ENCODE data around the gene RHOXF1. TPM values are rescaled to one million over a fixed set of nuclear protein-coding genes. Genes with fewer than 3 reads are reported as not detected.
"Not testable (repeated sequence)": the region's sequence is repeated elsewhere in the genome, so short reads cannot be mapped to it uniquely, and the experiment has no call there.

The RHOXF1 gene
- total RNA-seq, 1 experiment from 2014 or later, result 0.41 TPM

DNA sequence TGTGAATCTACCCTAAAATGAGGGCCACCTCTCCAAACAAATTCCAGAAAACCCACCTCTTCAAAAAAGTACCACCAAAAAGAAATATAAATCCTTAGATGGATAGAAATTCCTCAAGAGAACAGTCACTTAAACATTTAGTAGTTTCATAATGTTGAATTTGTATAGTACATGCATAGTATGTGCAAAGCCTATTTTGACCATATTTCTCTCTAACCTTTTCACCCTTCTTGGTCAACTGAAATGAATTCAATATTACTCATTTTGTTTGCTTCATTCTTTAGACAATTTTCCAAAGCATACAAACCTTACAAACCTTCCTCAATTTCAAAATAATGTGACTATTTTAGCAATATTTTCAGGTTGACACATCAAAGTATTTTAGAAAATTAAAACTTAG is 4.1 kb downstream of the RHOXF1 start:
- in situ Hi-C loops (cut with HindIII; ENCODE audit: low pct_unique_long_range_greater_than_20kb, low sequenced_read_pairs), result no loop called here
- BruUV-seq (replicated peaks), result no TSS peak

DNA sequence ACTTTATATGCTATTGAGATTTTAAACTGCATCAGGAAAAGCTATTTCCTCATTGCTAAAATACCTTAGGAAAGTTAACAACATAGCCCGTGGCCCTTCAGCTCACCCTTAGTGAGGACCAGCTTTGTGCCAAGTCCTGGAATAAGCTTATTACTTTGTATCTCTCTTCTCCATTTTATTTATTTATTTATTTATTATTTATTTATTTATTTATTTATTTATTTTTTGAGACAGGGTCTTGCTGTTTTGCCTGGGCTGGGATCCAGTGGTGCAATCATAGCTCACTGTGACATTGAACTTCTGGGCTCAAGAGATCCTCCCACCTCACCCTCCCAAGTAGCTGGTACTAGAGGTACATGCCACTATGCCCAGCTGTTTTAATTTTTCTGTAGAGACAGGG is 6.3 kb downstream of the RHOXF1 start:
- Histone ChIP-seq H3K36me3 (ENCODE audit: control insufficient read depth, insufficient read depth, low read length) (no peaks in the 10 kb centered on the region), H3K9me3 (ENCODE audit: control insufficient read depth, insufficient read depth, low read depth, low read length) (no peaks in the 10 kb centered on the region), H3K4me1 (ENCODE audit: control insufficient read depth, insufficient read depth, low read length) (no peaks in the 10 kb centered on the region), H3K4me3 (ENCODE audit: low read depth in 2 of 2, low read length in 2 of 2) (no peak overlapping the region), H3K27me3 (ENCODE audit: control insufficient read depth, insufficient read depth, low read length) (no peaks in the 10 kb centered on the region), H3K27ac (ENCODE audit: low read length) (no peak overlapping the region)
- ATAC-seq, result no peak
- CTCF ChIA-PET, result interaction anchor here (0.6 kb wide), 1 partner anchor 229 kb away, joined by 3 read pairs; no protein-coding TSS in a partner anchor
- intact Hi-C loops (cut with micrococcal nuclease; ENCODE audit: unreplicated experiment), result no loop called here
- no TSS peak for BruUV-seq (replicated peaks)
- no peak for DNase-seq (ENCODE audit: low read depth, low spot score)
- POLR2A ChIA-PET, result no interaction called here
- in situ Hi-C loops (cut with HindIII; ENCODE audit: low pct_unique_long_range_greater_than_20kb, low sequenced_read_pairs), result no loop called here
- TF ChIP-seq POLR2AphosphoS5 (IDR thresholded peaks at IDR 0.05; ENCODE audit: low read depth, low read length) (no peak), TCF7L2 (IDR thresholded peaks at IDR 0.05; ENCODE audit: low read depth, low read length) (no peak), CTCF (IDR thresholded peaks at IDR 0.05) (no peak), SIN3A (IDR thresholded peaks at IDR 0.05; ENCODE audit: borderline replicate concordance, insufficient read depth, low read depth, low read length) (no peak)
- TF ChIP-seq, protein P1, sequence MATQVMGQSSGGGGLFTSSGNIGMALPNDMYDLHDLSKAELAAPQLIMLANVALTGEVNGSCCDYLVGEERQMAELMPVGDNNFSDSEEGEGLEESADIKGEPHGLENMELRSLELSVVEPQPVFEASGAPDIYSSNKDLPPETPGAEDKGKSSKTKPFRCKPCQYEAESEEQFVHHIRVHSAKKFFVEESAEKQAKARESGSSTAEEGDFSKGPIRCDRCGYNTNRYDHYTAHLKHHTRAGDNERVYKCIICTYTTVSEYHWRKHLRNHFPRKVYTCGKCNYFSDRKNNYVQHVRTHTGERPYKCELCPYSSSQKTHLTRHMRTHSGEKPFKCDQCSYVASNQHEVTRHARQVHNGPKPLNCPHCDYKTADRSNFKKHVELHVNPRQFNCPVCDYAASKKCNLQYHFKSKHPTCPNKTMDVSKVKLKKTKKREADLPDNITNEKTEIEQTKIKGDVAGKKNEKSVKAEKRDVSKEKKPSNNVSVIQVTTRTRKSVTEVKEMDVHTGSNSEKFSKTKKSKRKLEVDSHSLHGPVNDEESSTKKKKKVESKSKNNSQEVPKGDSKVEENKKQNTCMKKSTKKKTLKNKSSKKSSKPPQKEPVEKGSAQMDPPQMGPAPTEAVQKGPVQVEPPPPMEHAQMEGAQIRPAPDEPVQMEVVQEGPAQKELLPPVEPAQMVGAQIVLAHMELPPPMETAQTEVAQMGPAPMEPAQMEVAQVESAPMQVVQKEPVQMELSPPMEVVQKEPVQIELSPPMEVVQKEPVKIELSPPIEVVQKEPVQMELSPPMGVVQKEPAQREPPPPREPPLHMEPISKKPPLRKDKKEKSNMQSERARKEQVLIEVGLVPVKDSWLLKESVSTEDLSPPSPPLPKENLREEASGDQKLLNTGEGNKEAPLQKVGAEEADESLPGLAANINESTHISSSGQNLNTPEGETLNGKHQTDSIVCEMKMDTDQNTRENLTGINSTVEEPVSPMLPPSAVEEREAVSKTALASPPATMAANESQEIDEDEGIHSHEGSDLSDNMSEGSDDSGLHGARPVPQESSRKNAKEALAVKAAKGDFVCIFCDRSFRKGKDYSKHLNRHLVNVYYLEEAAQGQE (IDR thresholded peaks at IDR 0.05; ENCODE audit: insufficient read depth in 1 of 2, low read depth in 2 of 2, low read length in 1 of 2), result no peak

More for the DNA sequence above, 4.1 kb downstream of the RHOXF1 start:
- DNase-seq (ENCODE audit: low read depth, low spot score), result no peak
- intact Hi-C loops (cut with micrococcal nuclease; ENCODE audit: unreplicated experiment), result no loop called here
- H3K27ac ChIP-seq (ENCODE audit: low read length), result no peak overlapping the region
- no peak overlapping the region for H3K4me3 ChIP-seq (ENCODE audit: low read depth in 2 of 2, low read length in 2 of 2)
- H3K27me3 ChIP-seq (ENCODE audit: control insufficient read depth, insufficient read depth, low read length), result no peaks in the 10 kb centered on the region
- no peak for ATAC-seq
- H3K9me3 ChIP-seq (ENCODE audit: control insufficient read depth, insufficient read depth, low read depth, low read length), result no peaks in the 10 kb centered on the region
- ChIA-PET CTCF (no interaction called here), POLR2A (no interaction called here)
- TF ChIP-seq SIN3A (IDR thresholded peaks at IDR 0.05; ENCODE audit: borderline replicate concordance, insufficient read depth, low read depth, low read length), result no peak
- TF ChIP-seq, protein P1 (IDR thresholded peaks at IDR 0.05; ENCODE audit: insufficient read depth in 1 of 2, low read depth in 2 of 2, low read length in 1 of 2), result no peak
- no peak for TF ChIP-seq POLR2AphosphoS5 (IDR thresholded peaks at IDR 0.05; ENCODE audit: low read depth, low read length)
- TF ChIP-seq TCF7L2 (IDR thresholded peaks at IDR 0.05; ENCODE audit: low read depth, low read length), result no peak
- TF ChIP-seq CTCF (IDR thresholded peaks at IDR 0.05), result no peak
- no peaks in the 10 kb centered on the region for H3K36me3 ChIP-seq (ENCODE audit: control insufficient read depth, insufficient read depth, low read length)
- H3K4me1 ChIP-seq (ENCODE audit: control insufficient read depth, insufficient read depth, low read length), result no peaks in the 10 kb centered on the region

- H3K27me3 ChIP-seq (ENCODE audit: control insufficient read depth, insufficient read depth, low read length); H3K36me3 ChIP-seq (ENCODE audit: control insufficient read depth, insufficient read depth, low read length); H3K4me1 ChIP-seq (ENCODE audit: control insufficient read depth, insufficient read depth, low read length); BruUV-seq (replicated peaks); in situ Hi-C loops (cut with HindIII; ENCODE audit: low pct_unique_long_range_greater_than_20kb, low sequenced_read_pairs); H3K27ac ChIP-seq (ENCODE audit: low read length); POLR2A ChIA-PET; H3K4me3 ChIP-seq (ENCODE audit: low read depth in 2 of 2, low read length in 2 of 2); intact Hi-C loops (cut with micrococcal nuclease; ENCODE audit: unreplicated experiment); ATAC-seq; CTCF ChIA-PET; DNase-seq (ENCODE audit: low read depth, low spot score); H3K9me3 ChIP-seq (ENCODE audit: control insufficient read depth, insufficient read depth, low read depth, low read length): not testable (repeated sequence)
Measured at GRCh38 chrX:120104707-120105106, 11.0 kb downstream of the RHOXF1 start.

DNA sequence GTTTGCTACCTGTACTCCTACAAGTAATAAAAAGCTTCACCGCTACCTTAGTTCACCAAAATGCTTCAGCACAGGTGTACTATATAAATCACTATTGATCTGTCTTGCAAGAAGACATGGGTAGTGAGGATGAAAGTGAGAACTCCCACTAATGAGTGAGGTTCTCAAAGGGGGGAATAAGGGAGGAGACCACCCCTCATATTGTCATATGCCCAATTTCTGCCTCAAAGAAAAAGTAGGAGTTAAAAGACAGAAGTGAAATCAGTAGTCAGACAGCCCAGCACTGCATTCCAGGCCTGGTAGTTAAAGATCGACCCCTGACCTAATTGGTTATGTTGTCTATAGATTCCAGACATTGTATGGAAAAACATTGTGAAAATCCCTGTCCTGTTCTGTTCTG is 14.7 kb downstream of the RHOXF1 start:
- ATAC-seq; H3K9me3 ChIP-seq (ENCODE audit: control insufficient read depth, insufficient read depth, low read depth, low read length); intact Hi-C loops (cut with micrococcal nuclease; ENCODE audit: unreplicated experiment); H3K27me3 ChIP-seq (ENCODE audit: control insufficient read depth, insufficient read depth, low read length); H3K36me3 ChIP-seq (ENCODE audit: control insufficient read depth, insufficient read depth, low read length); DNase-seq (ENCODE audit: low read depth, low spot score); CTCF ChIA-PET; POLR2A ChIA-PET; in situ Hi-C loops (cut with HindIII; ENCODE audit: low pct_unique_long_range_greater_than_20kb, low sequenced_read_pairs); BruUV-seq (replicated peaks); H3K4me1 ChIP-seq (ENCODE audit: control insufficient read depth, insufficient read depth, low read length); H3K4me3 ChIP-seq (ENCODE audit: low read depth in 2 of 2, low read length in 2 of 2); H3K27ac ChIP-seq (ENCODE audit: low read length): not testable (repeated sequence)

Data from Panc1 (cell line).